GM18909 (cell line): ENCODE data around the gene CST1.
"Not testable (repeated sequence)": the region's sequence is repeated elsewhere in the genome, so short reads cannot be mapped to it uniquely, and the experiment has no call there.

ENCODE experiments used
- ATAC-seq: cut with Tn5 transposase; IDR thresholded peaks from one replicate; pipeline ENCODE4 v1.9.1; 2021; ENCODE audit warnings: mild to moderate bottlenecking; ENCODE audit not compliant: unreplicated experiment, poor library complexity

CST1 gene

DNA sequence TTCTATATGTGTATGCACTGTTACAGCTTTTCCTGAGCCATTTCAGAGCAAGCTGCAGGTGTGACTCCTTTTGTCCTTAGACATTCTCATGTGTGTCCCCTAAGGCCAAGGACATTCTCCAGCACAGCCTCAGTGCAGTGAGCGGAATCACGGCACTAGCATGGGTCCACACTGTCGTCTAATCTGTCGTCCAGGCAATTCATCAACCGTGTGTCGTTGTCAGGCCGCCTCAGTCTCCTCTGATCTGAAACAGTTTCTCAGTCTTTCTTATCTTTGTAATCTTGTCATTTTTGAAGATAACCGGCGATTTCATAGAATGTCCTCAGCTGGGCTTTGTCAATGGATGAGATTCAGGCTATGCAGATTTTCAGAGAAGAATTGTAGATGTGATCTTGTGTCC lies 31.4 kb downstream of the CST1 start:
- not testable (repeated sequence) for ATAC-seq

DNA sequence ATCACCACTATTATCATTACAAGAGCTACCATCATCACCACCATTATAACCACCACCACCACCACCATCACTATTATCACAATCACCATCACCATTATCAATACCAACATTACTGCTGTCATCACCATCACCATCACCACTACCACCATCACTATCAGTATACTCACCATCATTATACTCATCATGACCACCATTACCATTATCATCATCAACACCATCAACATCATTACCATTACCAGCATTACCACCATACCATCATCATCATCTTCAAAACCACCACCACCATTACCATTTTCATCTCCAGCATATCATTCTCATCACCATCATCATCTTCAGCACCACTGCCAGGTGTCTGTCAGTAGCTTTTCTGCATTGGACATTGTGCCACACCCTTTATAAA lies 39.0 kb downstream of the CST1 start:
- not testable (repeated sequence) for ATAC-seq

DNA sequence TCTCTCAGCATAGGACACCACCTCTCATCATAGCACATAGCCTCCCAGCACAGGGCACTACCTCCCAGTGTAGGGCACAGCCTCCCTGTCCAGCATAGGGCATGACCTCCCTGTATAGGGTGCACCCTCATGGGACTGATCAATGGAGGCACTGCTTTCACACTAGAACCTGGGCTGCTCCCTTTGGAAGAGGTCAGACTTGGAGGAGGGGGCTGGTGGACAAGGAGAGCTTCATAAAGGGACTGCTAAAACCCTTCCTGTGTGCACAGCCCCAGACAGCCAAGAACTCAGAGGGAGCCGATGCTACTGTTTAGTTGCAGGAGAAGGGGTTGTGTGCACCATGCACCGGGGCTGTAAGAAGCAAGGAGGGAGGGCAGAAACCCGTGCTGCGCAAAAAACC lies 40.0 kb downstream of the CST1 start:
- no peak for ATAC-seq

DNA sequence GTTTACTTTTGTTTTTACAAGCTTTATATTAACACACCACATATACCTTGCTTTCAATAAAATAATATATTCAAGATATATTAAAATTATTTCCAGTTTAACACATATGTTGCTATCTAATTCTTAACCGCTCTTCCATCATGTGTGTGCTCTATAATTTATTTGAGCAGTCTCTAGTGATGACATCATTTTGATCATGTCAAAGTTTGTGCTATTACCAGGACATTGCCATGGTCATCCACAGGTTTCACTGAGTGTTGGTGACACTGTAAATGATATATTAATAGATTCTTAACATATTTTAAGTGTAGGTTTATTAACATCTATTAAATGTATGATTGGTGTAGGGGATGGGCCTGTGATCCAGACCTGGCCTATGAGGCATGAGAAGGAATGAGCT lies 44.8 kb downstream of the CST1 start:
- ATAC-seq = no peak

DNA sequence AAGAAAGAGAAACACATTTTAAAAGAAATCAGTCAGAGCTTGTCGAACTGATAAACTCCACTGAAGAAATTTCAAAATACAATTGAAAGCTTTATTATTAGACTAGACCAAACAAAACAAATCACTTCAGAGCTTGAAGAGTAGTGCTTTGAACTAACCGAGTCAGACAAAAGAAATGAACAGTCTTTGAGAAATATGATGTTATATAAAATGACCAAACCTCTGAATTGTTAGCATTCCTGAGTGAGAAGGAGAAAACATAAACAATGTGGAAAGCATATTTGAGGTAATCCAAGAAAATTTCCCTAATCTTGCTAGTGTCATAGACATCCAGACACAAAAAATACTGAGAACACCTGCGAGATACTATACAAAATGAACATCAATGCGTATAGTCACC lies 48.7 kb downstream of the CST1 start:
- ATAC-seq = no peak

DNA sequence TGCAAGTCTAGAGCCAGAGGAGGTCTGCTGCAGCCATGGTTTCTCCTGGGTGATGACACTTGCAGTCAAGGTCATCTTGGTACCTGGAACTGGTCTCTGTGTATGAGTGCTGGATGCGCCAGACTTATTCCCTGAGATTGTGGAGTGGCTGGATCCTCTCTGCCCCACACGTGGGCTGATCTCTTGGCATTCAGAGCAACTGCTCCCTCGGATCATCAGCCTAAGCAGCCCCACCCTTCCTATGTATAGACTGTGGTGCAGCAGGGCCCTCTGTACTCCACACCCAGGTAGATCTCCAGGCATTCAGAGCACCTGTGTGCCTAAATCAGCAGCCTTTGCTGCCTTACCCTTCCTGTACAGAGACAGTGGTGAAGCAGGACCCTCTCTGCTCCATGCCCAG lies 49.8 kb downstream of the CST1 start:
- no peak for ATAC-seq

DNA sequence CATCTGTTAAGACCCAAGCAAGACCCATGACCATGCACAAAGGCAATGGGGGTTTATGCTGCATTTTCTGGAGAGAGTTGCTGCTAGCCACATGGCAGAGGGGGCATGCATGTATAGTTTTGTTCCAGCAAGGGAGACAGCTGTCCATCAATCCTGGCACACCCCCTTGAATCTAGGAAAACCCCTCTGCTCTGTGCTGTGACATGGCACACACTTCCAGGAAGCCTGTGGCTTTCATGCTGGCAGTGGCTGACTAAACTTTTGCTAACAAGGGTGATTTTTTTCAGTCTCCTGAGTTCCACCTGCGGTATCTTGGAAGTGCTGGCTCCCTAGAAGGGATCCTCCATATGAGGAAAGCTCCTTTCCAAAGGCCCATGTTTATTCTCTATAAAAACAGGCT lies 52.8 kb downstream of the CST1 start:
- ATAC-seq = no peak
